ENCODE data around the gene CPHXL2.

CPHXL2 gene

GRCh38 chr16:75676909-75677308, at the start of gene CPHXL2:
CPHXL2 (minus strand) TSS chr16:75677009; CDS start chr16:75676999, 10 bp downstream.
- no peak for DNase-seq (ENCODE audit: low spot score)

DNA sequence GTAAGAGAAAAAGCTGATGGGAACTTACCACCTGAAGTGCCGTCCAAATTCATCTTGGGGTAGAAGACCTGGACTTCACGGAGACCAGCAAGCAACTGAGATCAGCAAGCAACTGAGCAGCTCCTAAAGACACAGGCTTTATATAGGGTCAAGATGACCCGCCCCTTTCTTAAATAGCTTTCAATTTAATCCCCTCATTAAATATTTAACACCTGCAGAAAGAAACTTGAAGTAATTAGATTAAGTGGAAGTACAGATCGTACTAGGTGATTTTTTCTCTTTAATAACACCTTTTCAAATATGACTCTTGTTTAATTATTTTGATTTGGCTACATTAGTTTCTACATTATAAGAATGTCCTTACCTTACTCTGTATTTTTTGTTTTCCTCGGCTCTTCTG, 49.6 kb upstream of the CPHXL2 start, which contains the start of gene CPHXL:
Gene CPHXL, minus strand, starts transcription at position 101 of the 400 bp plus-strand sequence. Its CDS starts 48 bp downstream, at position 53.
- DNase-seq (ENCODE audit: low spot score), result no peak

- DNase-seq (ENCODE audit: low spot score), result no peak
Observed at GRCh38 chr16:75718452-75718851, 41.6 kb upstream of the CPHXL2 start.

GRCh38 chr16:75714661-75715060, 37.9 kb upstream of the CPHXL2 start:
- DNase-seq (ENCODE audit: low spot score), result no peak

DNA sequence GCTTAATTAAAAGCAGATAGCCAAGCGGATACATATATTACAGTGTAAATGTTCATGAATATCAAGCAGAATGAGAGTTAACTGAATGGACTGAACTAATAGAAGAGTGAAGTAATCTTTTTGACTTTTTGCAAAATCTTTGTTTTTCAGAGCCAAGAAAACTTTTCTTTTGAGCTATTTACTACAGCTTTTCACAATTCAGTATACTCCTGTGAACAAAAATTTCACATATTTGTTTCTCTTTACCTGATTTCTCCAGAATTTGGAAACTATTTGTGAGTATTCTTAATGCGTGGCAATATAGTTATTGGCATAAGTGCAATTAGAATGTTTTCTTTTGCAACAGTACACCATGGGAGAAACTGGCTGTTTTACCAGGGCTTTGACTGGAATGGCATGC, 33.5 kb upstream of the CPHXL2 start:
- DNase-seq (ENCODE audit: low spot score), result no peak

DNA sequence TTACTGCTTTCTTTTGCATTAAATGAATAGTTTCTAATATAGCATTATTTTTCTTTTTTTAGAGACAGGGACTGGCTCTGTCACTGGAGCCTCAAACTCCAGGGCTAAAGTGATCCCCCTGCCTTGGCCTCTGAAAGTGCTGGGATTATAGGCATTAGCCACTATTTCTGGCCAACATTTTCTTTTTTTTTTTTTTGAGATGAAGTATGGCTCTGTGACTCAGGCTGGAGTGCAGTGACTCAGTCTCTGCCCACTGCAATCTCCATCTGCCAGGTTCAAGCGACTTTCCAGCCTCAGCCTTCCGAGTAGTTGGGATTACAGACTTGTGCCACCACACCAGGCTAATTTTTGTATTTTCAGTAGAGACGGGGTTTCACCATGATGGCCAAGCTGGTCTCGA, 26.5 kb upstream of the CPHXL2 start:
- no peak for DNase-seq (ENCODE audit: low spot score)

- peak; percentile 7 for DNase-seq (ENCODE audit: low spot score)
Observed at GRCh38 chr16:75702242-75702641, 25.4 kb upstream of the CPHXL2 start.

DNA sequence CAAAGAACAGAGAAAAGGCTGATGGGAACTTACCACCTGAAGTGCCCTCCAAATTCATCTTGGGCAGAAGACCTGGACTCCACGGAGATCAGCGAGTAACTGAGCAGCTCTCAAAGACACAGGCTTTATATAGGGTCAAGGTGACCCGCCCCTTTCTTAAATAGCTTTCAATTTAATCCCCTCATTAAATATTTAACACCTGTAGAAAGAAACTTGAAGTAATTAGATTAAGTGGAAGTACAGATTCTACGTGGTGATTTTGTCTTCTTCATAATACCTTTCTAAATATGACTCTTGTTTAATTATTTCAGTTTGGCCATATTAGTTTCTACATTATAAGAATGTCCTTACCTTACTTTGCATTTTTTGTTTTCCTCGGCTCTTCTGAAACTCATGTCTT, 24.6 kb upstream of the CPHXL2 start, which contains the start of gene DUXB:
Gene DUXB, minus strand, starts transcription at position 101 of the 400 bp plus-strand sequence. Its CDS starts 43 bp downstream, at position 58.
- peak; percentile 1 for DNase-seq (ENCODE audit: low spot score)

- peak; percentile 28 for DNase-seq (ENCODE audit: low spot score)
Observed at GRCh38 chr16:75697571-75697970, 20.8 kb upstream of the CPHXL2 start.

- peak; percentile 8 for DNase-seq (ENCODE audit: low spot score)
Observed at GRCh38 chr16:75695708-75696107, 18.9 kb upstream of the CPHXL2 start.

DNA sequence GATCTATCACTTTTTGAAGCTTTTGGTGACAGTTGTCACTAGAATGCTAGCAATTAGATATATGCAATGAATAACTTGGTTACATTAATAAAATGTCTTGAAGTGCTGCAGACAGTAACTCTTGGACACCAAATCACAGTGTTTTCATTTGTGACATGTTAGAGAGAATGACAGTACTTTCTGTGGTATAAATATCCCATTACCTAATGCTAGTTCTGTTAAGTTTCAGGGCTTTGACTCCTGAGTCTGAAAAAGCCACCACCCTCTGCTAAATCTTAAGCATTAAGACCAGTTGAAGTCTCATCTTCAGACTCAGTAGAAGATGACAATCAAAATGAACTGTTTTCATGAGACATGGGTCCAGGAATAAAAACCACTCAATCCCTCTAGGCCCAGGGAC, 10.6 kb upstream of the CPHXL2 start:
- no peak for DNase-seq (ENCODE audit: low spot score)

- no peak for DNase-seq (ENCODE audit: low spot score)
Observed at GRCh38 chr16:75682308-75682707, 5.5 kb upstream of the CPHXL2 start.

- DNase-seq (ENCODE audit: low spot score), result no peak
Observed at GRCh38 chr16:75679366-75679765, 2.6 kb upstream of the CPHXL2 start.

DNA sequence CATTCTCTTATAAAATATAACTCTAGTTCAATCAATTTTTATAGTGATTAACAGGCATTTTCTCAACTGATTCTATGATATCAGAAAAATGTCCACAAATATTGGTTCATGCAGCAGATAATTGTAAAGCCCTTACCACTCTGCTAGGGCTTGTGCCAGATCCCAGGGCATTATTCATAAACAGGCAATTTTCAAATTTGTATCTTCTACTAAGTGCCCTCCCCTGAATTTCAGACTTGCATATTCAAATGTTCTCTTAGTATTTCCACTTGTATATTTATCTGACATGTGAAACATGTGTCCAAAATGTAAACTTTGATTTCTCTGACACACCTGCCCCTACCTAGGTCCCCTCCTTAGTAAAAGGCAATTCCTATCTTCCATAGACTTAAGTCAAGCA, 9.3 kb downstream of the CPHXL2 start:
- no peak for DNase-seq (ENCODE audit: low spot score)

DNA sequence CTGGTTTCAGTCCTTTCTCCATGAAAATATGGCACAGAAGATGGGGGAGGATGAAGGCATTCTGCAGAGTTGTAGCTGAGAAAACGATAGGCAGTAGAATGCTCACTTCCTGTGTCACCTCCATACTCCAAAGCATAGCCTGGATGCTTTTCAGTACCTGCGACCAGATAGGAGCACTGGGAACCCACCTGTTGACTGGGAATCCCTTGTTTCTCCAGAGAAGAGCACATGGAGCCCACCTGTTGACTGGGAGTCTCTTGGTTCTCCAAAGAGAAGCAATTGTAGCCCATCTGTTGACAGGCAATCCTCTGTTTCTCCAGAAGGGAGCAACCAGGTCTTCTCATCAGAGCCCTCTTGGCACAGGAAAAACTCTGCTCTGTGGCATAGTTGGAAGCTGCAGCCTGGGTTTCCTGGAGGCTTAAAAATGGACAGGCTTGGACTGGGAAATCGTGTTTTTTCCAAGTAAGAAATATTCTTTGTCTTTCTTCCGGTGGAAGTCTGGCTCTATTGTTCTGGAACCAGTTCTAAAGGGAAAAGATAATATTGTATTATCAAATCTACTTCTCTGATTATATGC, 16.0 kb downstream of the CPHXL2 start:
- no peak for DNase-seq (ENCODE audit: low spot score)

DNA sequence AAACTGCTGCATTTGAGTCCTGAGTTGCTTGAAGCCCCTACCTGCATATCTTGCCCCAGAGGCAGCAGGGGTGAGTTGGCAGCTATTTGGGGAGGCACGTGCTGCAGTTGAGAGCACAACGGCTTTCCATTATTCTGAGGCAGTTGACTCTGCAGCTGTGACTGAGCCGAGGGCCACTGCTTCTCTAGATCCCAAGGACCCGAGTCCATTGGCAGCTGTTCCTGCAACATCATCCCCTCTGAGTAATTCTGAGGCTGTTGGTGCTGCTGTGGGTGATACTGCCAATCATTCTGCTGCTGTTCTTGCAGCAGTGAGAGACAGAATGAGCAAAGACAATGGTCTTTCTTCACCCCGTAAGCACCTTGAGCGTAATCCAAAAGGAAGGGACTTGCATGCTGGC, 16.5 kb downstream of the CPHXL2 start:
- DNase-seq (ENCODE audit: low spot score), result no peak

DNA sequence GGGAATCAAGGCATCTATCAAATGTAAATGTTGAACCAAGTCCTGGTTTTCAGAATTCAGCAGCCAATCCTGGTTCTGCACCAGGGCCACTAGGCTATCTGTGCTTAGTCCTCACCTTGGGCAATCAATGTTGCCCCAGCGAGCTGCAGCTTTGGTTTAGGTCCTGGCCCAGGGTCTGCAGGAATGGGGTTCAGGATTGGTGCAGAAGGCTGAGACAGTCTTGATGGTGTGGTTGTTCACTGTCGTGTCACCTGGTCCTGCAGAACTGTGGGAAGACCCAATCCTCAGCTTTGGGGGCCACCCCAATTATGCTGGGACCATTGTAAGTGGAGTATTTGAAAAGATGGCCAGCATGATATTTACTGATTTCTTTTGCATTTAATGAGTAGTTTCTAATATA, 18.6 kb downstream of the CPHXL2 start:
- no peak for DNase-seq (ENCODE audit: low spot score)

- no peak for DNase-seq (ENCODE audit: low spot score)
Observed at GRCh38 chr16:75653922-75654321, 22.9 kb downstream of the CPHXL2 start.

DNA sequence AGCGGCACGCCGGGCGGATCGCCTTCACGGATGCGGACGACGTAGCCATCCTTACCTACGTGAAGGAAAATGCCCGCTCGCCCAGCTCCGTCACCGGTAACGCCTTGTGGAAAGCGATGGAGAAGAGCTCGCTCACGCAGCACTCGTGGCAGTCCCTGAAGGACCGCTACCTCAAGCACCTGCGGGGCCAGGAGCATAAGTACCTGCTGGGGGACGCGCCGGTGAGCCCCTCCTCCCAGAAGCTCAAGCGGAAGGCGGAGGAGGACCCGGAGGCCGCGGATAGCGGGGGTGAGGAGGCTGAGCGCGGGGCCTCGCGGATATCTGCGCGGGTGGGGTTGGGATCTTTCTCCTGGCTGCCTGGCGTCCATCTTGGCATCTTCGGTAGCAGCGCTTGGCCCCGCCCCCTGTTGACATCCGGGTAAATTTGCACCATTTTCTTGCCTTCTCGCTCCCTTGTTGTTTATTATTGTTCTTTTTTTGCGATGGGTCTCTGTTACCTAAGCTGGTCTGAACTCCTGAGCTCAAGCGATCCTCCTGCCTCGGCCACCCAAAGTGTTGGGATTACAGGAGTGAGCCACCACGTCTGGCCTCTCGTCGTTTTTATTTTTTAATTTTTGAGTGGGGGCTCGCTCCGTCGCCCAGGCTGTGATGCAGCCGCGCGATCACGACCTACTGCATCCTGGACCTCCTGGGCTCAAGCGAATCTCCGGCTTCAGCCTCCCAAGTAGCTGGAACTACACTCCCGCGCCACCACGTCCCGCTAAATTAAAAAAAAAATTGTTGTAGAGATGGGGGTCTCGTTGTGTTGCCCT, 28.3 kb downstream of the CPHXL2 start:
- peak; percentile 83 for DNase-seq (ENCODE audit: low spot score)

- peak; percentile 93 for DNase-seq (ENCODE audit: low spot score)
Observed at GRCh38 chr16:75647492-75648264, 29.1 kb downstream of the CPHXL2 start, which contains the start of the genes KARS1 and TERF2IP. KARS1 (minus strand) TSS chr16:75647665; CDS start chr16:75647639, 26 bp downstream. TERF2IP (plus strand) TSS chr16:75647773; CDS start chr16:75647883, 110 bp downstream.

DNA sequence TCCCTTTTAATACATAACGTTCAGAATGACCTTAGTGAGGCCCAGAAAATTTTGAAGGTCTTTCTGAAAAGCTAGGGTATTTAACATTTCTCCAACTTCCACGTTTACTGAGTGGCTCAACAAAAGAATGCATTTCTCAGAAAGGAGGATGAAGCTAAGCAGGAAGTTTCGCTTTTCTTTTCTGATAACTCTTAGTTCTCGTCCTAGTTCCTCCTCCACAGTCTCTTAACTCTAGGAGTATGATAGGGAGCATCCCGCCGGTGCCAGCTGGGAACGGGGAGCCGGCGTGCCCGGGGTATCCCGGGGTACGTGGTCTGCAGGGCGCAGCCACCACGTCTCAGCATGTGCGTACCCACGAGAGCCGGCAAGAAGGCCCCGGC, 29.7 kb downstream of the CPHXL2 start:
- DNase-seq (ENCODE audit: low spot score), result no peak

DNA sequence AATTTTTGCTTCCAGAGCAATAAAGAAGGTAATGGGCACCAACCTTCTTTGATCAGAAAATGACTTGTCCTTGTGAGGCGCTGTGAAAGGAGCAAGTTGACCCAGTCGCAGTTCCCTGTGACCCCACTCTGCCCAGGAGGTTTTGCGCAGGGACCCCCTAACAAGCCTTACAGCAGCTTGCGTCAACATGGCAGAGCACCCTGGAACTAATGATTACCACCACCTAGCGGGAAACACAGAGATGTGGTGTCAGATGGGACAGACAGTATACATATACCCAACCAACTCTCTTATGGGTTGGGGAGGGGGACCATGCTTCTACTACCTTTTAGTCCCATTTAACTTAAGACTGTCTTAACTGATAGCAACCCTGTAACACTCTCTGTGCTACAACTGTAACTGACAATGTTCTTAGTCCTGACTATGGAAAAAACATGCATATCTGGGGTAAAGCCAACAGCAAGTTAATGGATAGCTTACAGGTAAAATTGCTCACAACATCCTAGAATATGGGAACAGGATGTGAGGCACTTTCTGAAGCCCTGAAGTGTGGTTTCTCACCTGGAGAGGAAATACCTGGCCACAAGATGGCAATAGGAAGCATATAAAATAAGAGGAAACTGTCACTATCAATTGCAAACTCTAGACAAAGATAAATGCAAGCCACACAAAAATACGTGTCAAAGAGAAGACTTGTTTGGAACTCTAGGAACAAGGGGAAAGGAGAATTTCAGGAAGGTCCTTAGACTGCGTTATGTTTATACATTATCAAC, 32.4 kb downstream of the CPHXL2 start:
- DNase-seq (ENCODE audit: low spot score), result no peak

All from ecto neural progenitor cell (in vitro differentiated cells).